ENCODE measurements around the gene GAL3ST1. TPM values are rescaled to one million over a fixed set of nuclear protein-coding genes. Genes with fewer than 3 reads are reported as not detected.

The GAL3ST1 gene
- polyA plus RNA-seq, 1 donor (not counting 4 experiments of a cell fraction or from before 2014, with no cell fraction given) = not detected

- Histone ChIP-seq H3K9me3 (ENCODE audit: control insufficient read depth, low read depth, low read length) (no peaks in the 10 kb centered on the region), H3K27me3 (ENCODE audit: control insufficient read depth, extremely low read depth, insufficient read depth, low read length) (peaks cover 4% of the 10 kb centered on the region), H4K20me1 (ENCODE audit: control insufficient read depth, extremely low read depth, insufficient read depth, low read length) (peaks cover 2% of the 10 kb centered on the region), H3K4me1 (ENCODE audit: control insufficient read depth, extremely low read depth, insufficient read depth, low read length) (peaks cover 2% of the 10 kb centered on the region), H3K79me2 (ENCODE audit: control insufficient read depth, insufficient read depth, low read length) (no peaks in the 10 kb centered on the region), H3K4me3 (ENCODE audit: control insufficient read depth in 2 of 3, extremely low read depth in 1 of 3, insufficient read depth in 2 of 3, low read depth in 1 of 3, low read length in 3 of 3) (no peak overlapping the region), H3K9me1 (ENCODE audit: control insufficient read depth, extremely low read depth, insufficient read depth, low read length) (no peaks in the 10 kb centered on the region), H3K36me3 (ENCODE audit: control insufficient read depth in 2 of 2, extremely low read depth in 1 of 2, insufficient read depth in 2 of 2, low read length in 2 of 2) (peaks cover 34 to 36% of the 10 kb centered on the region in 2 experiments), H3K27ac (ENCODE audit: control insufficient read depth, insufficient read depth, low read length) (no peak overlapping the region), H3K4me2 (ENCODE audit: control insufficient read depth, extremely low read depth, insufficient read depth, low read depth, low read length) (no peak overlapping the region), H3K9ac (ENCODE audit: control insufficient read depth, extremely low read depth, insufficient read depth, low read length) (no peak overlapping the region), H2AFZ (ENCODE audit: control insufficient read depth, low read length) (no peak overlapping the region)
- TF ChIP-seq EZH2 (IDR thresholded peaks at IDR 0.05; ENCODE audit: low read length) (no peak), CTCF (optimal IDR thresholded peaks at IDR 0.05 in 1 of 3, IDR thresholded peaks at IDR 0.05 in 1 of 3, conservative IDR thresholded peaks at IDR 0.05 in 1 of 3; ENCODE audit: extremely low read depth in 1 of 3, insufficient read depth in 2 of 3, low read length in 3 of 3) (no peak)
- no peak for FAIRE-seq
- dilution Hi-C loops (cut with MboI; ENCODE audit: extremely low pct_ligation_motif_present, low sequenced_read_pairs) = no loop called here
- no peak for DNase-seq (ENCODE audit: low read depth, low spot score)
Observed at GRCh38 chr22:30575859-30576258, 1.4 kb upstream of the GAL3ST1 start.

GRCh38 chr22:30574997-30575671 lies 669 bp upstream of the GAL3ST1 start:
- peaks cover 31 to 34% of the 10 kb centered on the region in 2 experiments for H3K36me3 ChIP-seq (ENCODE audit: control insufficient read depth in 2 of 2, extremely low read depth in 1 of 2, insufficient read depth in 2 of 2, low read length in 2 of 2)
- H3K27me3 ChIP-seq (ENCODE audit: control insufficient read depth, extremely low read depth, insufficient read depth, low read length) = peaks cover 4% of the 10 kb centered on the region
- H3K4me1 ChIP-seq (ENCODE audit: control insufficient read depth, extremely low read depth, insufficient read depth, low read length) = peaks cover 2% of the 10 kb centered on the region
- H2AFZ ChIP-seq (ENCODE audit: control insufficient read depth, low read length) = no peak overlapping the region
- no peak overlapping the region for H3K4me2 ChIP-seq (ENCODE audit: control insufficient read depth, extremely low read depth, insufficient read depth, low read depth, low read length)
- H3K9ac ChIP-seq (ENCODE audit: control insufficient read depth, extremely low read depth, insufficient read depth, low read length) = no peak overlapping the region
- dilution Hi-C loops (cut with MboI; ENCODE audit: extremely low pct_ligation_motif_present, low sequenced_read_pairs) = no loop called here
- no peaks in the 10 kb centered on the region for H3K79me2 ChIP-seq (ENCODE audit: control insufficient read depth, insufficient read depth, low read length)
- H3K27ac ChIP-seq (ENCODE audit: control insufficient read depth, insufficient read depth, low read length) = no peak overlapping the region
- TF ChIP-seq EZH2 (IDR thresholded peaks at IDR 0.05; ENCODE audit: low read length) (no peak), CTCF (optimal IDR thresholded peaks at IDR 0.05 in 1 of 3, IDR thresholded peaks at IDR 0.05 in 1 of 3, conservative IDR thresholded peaks at IDR 0.05 in 1 of 3; ENCODE audit: extremely low read depth in 1 of 3, insufficient read depth in 2 of 3, low read length in 3 of 3) (no peak)
- H3K4me3 ChIP-seq (ENCODE audit: control insufficient read depth in 2 of 3, extremely low read depth in 1 of 3, insufficient read depth in 2 of 3, low read depth in 1 of 3, low read length in 3 of 3) = no peak overlapping the region
- no peaks in the 10 kb centered on the region for H3K9me3 ChIP-seq (ENCODE audit: control insufficient read depth, low read depth, low read length)
- peaks cover 2% of the 10 kb centered on the region for H4K20me1 ChIP-seq (ENCODE audit: control insufficient read depth, extremely low read depth, insufficient read depth, low read length)
- no peak for FAIRE-seq
- no peak for DNase-seq (ENCODE audit: low read depth, low spot score)
- H3K9me1 ChIP-seq (ENCODE audit: control insufficient read depth, extremely low read depth, insufficient read depth, low read length) = no peaks in the 10 kb centered on the region

Data from keratinocyte (primary cell).